HepG2 (cell line): ENCODE results near the gene MLANA. TPM values are rescaled to one million over a fixed set of nuclear protein-coding genes. Genes with fewer than 3 reads are reported as not detected.

Source experiments
- ATAC-seq: fragments of 200-7000 bp; cut with Tn5 transposase; 3 replicates; pipeline ENCODE4 v1.9.1; 2020; ENCODE audit warnings: mild to moderate bottlenecking, moderate library complexity
- BruUV-seq: library from RNA; stranded (reverse); fragments of 400-500 nt; replicated peaks from 2 replicates; lab custom pipeline; 2021; lab: Mats Ljungman, UMichigan
- CTCF ChIA-PET: fragments of 300-600 bp; formaldehyde crosslinking; extraction: SDS; loops from one replicate; lab custom pipeline; 2021; ENCODE audit warnings: low total read pairs, inconsistent platforms, low intra/inter-chr PET ratio; lab: Yijun Ruan, JAX
- POLR2A ChIA-PET: fragments of 350-600 bp; sonication (Branson Sonifier 250); formaldehyde crosslinking; loops from one replicate; lab custom pipeline; 2020; ENCODE audit warnings: antibody characterized with exemption, inconsistent platforms; lab: Yijun Ruan, JAX
- DNase-seq: peaks from one replicate; pipeline ENCODE4 v3.0.0-alpha.2; 2015; ENCODE audit warnings: low spot score
- FAIRE-seq: peaks from 3 replicates; lab custom pipeline; 2011; peaks lifted over from hg19 to GRCh38; lab: Jason Lieb, UNC
- H2AFZ ChIP-seq: one replicate; pipeline ENCODE4 v1.6.1; 2011; ENCODE audit warnings: low read length, inconsistent platforms
- H3K27ac ChIP-seq: fragments of 300-600 bp; 3 replicates; pipeline ENCODE4 v1.8.0; 2011; ENCODE audit warnings: mixed run types, mild to moderate bottlenecking, mixed read lengths, low read length, inconsistent platforms; ENCODE audit not compliant: insufficient read depth; ENCODE audit errors: extremely low read length
- H3K27me3 ChIP-seq, 2 experiments: fragments of 200-600 bp in 1 of 2; 2 replicates in 1 of 2; 3 replicates in 1 of 2; pipeline versions ENCODE4 v1.6.0 to v1.8.0; 2011; ENCODE audit warnings: low read length in 2 of 2, mild to moderate bottlenecking in 2 of 2, moderate library complexity in 2 of 2, inconsistent platforms in 1 of 2; ENCODE audit not compliant: insufficient read depth in 2 of 2, control insufficient read depth in 1 of 2
- H3K36me3 ChIP-seq, 2 experiments: fragments of 200-600 bp in 1 of 2; replicated peaks in 1 of 2; 2 replicates in 1 of 2; 3 replicates in 1 of 2; pipeline versions ENCODE4 v1.5.1 to v1.8.0; 2011; ENCODE audit warnings: low read length in 2 of 2, inconsistent platforms in 1 of 2; ENCODE audit not compliant: insufficient read depth in 2 of 2, control insufficient read depth in 1 of 2
- H3K4me1 ChIP-seq: 2 replicates; pipeline ENCODE4 v1.5.1; 2012; ENCODE audit warnings: low read length, inconsistent platforms; ENCODE audit not compliant: insufficient read depth
- H3K4me2 ChIP-seq: 2 replicates; pipeline ENCODE4 v1.6.0; 2011; ENCODE audit warnings: low read depth, low read length, inconsistent platforms
- H3K4me3 ChIP-seq, 3 experiments: fragments of 200-600 bp in 1 of 3; sonication (generic), shearing (Covaris generic) in 1 of 3; replicated peaks in 1 of 3; 2 replicates each; pipeline ENCODE4 v1.5.1; 2011 to 2016; ENCODE audit warnings: low read length in 3 of 3, inconsistent platforms in 2 of 3, low read depth in 2 of 3, mild to moderate bottlenecking in 2 of 3, control low read depth in 1 of 3, mixed read lengths in 1 of 3; ENCODE audit not compliant: insufficient read depth in 1 of 3
- H3K79me2 ChIP-seq: one replicate; pipeline ENCODE4 v1.6.1; 2011; ENCODE audit warnings: low read length, inconsistent platforms; ENCODE audit not compliant: insufficient read depth
- H3K9ac ChIP-seq: 2 replicates; pipeline ENCODE4 v1.6.0; 2011; ENCODE audit warnings: mild to moderate bottlenecking, low read depth, low read length, inconsistent platforms; ENCODE audit not compliant: insufficient read depth
- H3K9me3 ChIP-seq: 2 replicates; pipeline ENCODE4 v1.5.1; 2012; ENCODE audit warnings: mild to moderate bottlenecking, low read length
- H4K20me1 ChIP-seq: 2 replicates; pipeline ENCODE4 v1.6.0; 2011; ENCODE audit warnings: inconsistent platforms, mild to moderate bottlenecking, low read length, moderate library complexity; ENCODE audit not compliant: insufficient read depth
- AGO1 ChIP-seq: fragments of 200-400 bp; formaldehyde crosslinking; IDR thresholded peaks from 2 replicates; pipeline ENCODE4 v1.6.1; 2017; ENCODE audit warnings: mild to moderate bottlenecking, low read depth, low read length, moderate library complexity; ENCODE audit not compliant: poor library complexity, severe bottlenecking
- EED ChIP-seq: sonication (generic); formaldehyde crosslinking; IDR thresholded peaks from 2 replicates; pipeline ENCODE4 v1.5.0; 2020; ENCODE audit warnings: mild to moderate bottlenecking, missing genetic modification reagents
- GPBP1L1 ChIP-seq: sonication (generic); formaldehyde crosslinking; IDR thresholded peaks from 2 replicates; pipeline ENCODE4 v1.5.0; 2020; ENCODE audit warnings: mild to moderate bottlenecking, missing genetic modification reagents
- PAF1 ChIP-seq: IDR thresholded peaks from 2 replicates; pipeline ENCODE4 v1.6.1; 2016; ENCODE audit warnings: missing genetic modification reagents, missing compliant biosample characterization
- RFX3 ChIP-seq: IDR thresholded peaks from 2 replicates; pipeline ENCODE4 v1.6.1; 2016; ENCODE audit warnings: missing biosample characterization, missing genetic modification reagents
- SNRNP70 ChIP-seq: fragments of 200-400 bp; formaldehyde crosslinking; IDR thresholded peaks from 2 replicates; pipeline ENCODE4 v1.6.1; 2017; ENCODE audit warnings: mild to moderate bottlenecking, low read depth, low read length, moderate library complexity
- TMF1 ChIP-seq: sonication (generic); formaldehyde crosslinking; IDR thresholded peaks from 2 replicates; pipeline ENCODE4 v1.8.1; 2022; ENCODE audit warnings: low read depth, missing genetic modification reagents
- ZNF10 ChIP-seq: sonication (generic); formaldehyde crosslinking; IDR thresholded peaks from 2 replicates; pipeline ENCODE4 v1.4.0; 2020; ENCODE audit warnings: mild to moderate bottlenecking, low read depth, missing genetic modification reagents, borderline replicate concordance
- ZNF124 ChIP-seq: sonication (generic); formaldehyde crosslinking; IDR thresholded peaks from 2 replicates; pipeline ENCODE4 v1.4.0; 2020; ENCODE audit warnings: missing genetic modification reagents
- ZNF20 ChIP-seq: sonication (generic); formaldehyde crosslinking; IDR thresholded peaks from 2 replicates; pipeline ENCODE4 v1.4.0; 2020; ENCODE audit warnings: mild to moderate bottlenecking, moderate library complexity, missing genetic modification reagents
- ZNF276 ChIP-seq: sonication (generic); formaldehyde crosslinking; IDR thresholded peaks from 2 replicates; pipeline ENCODE4 v1.4.0; 2020; ENCODE audit warnings: mild to moderate bottlenecking, low read depth, missing genetic modification reagents
- ZNF362 ChIP-seq: sonication (generic); formaldehyde crosslinking; IDR thresholded peaks from 2 replicates; pipeline ENCODE4 v1.4.0; 2020; ENCODE audit warnings: missing genetic modification reagents, mild to moderate bottlenecking, borderline replicate concordance
- ZNF577 ChIP-seq: sonication (generic); formaldehyde crosslinking; IDR thresholded peaks from 2 replicates; pipeline ENCODE4 v1.4.0; 2020; ENCODE audit warnings: mild to moderate bottlenecking, low read depth, missing genetic modification reagents, borderline replicate concordance
- ZNF703 ChIP-seq: sonication (generic); formaldehyde crosslinking; IDR thresholded peaks from 2 replicates; pipeline ENCODE4 v1.5.1; 2020; ENCODE audit warnings: missing genetic modification reagents, mild to moderate bottlenecking, moderate library complexity, borderline replicate concordance
- ZNF740 ChIP-seq: sonication (generic); formaldehyde crosslinking; IDR thresholded peaks from 2 replicates; pipeline ENCODE4 v1.4.0; 2020; ENCODE audit warnings: missing genetic modification reagents
- WGBS: methylation state at CpG from one replicate; pipeline ENCODE4 v1.1.6; 2017; ENCODE audit warnings: low lambda C conversion rate; 5-methylcytosine and 5-hydroxymethylcytosine counted together
- in situ Hi-C: cut with HindIII; loops from 2 replicates; pipeline ENCODE4 v1.10.0; 2017; ENCODE audit warnings: low pct_unique_long_range_greater_than_20kb; ENCODE audit not compliant: extremely low pct_ligation_motif_present
- intact Hi-C: fragments of 100-400 bp; cut with micrococcal nuclease; formaldehyde crosslinking; loops from one replicate; pipeline ENCODE4 v1.10.0; 2022; ENCODE audit not compliant: unreplicated experiment
- polyA plus RNA-seq, 8 experiments: library from polyadenylated mRNA; depleted of rRNA in 3 of 8; stranded (reverse) in 7 of 8; unstranded in 1 of 8; fragments of >200 nt; fragmentation: Illumina TruSeq in 4 of 8; extraction: Trizol in 4 of 8; gene quantifications; 2 replicates each; pipeline versions ENCODE4 v1.2.1 to v1.2.3, GENCODE V29; 2011 to 2016; ENCODE audit warnings: low read depth in 4 of 8, missing spikeins in 1 of 8, mixed read lengths in 1 of 8; ENCODE audit not compliant: insufficient read depth in 1 of 8
- total RNA-seq, 5 experiments: library from RNA; depleted of rRNA; stranded (reverse); fragments of >200 nt; fragmentation: Illumina TruSeq; extraction: Trizol; gene quantifications; 2 replicates each; pipeline ENCODE4 v1.2.3, GENCODE V29; 2016; ENCODE audit warnings: low read depth in 1 of 5

MLANA gene
- total and polyA plus RNA-seq, 2 of the 13 experiments (the other 11 are each of a cell fraction or from before 2014, with no cell fraction given) = 0.11 to 0.18 TPM

GRCh38 chr9:5917273-5917672, 26.6 kb downstream of the MLANA start:
- Histone ChIP-seq H2AFZ (no peak overlapping the region), H3K27me3 (no peaks in the 10 kb centered on the region), H3K4me1 (no peaks in the 10 kb centered on the region), H3K4me3 (no peak overlapping the region), H3K36me3 (peaks cover 1 to 11% of the 10 kb centered on the region in 2 experiments; a peak in 2 of 5 replicates), H3K79me2 (no peaks in the 10 kb centered on the region), H3K9ac (no peak overlapping the region), H3K9me3 (no peaks in the 10 kb centered on the region), H3K27ac (no peak overlapping the region), H3K4me2 (no peak overlapping the region), H4K20me1 (no peaks in the 10 kb centered on the region)
- no TSS peak for BruUV-seq
- 93% methylated on average over 4 of the region's 4 CpGs for WGBS
- ATAC-seq = no peak
- TF ChIP-seq ZNF20 (CRISPR knock-in tag) = no peak
- no peak for DNase-seq
- FAIRE-seq = no peak
- intact Hi-C loops (no loop called here), in situ Hi-C loops (no loop called here)
- ChIA-PET CTCF (no interaction called here), POLR2A (no interaction called here)

GRCh38 chr9:5917888-5918287, 27.2 kb downstream of the MLANA start:
- Histone ChIP-seq H3K36me3 (peaks cover 3 to 16% of the 10 kb centered on the region in 2 experiments; a peak in 2 of 5 replicates), H3K4me1 (no peaks in the 10 kb centered on the region), H3K9ac (no peak overlapping the region), H3K4me3 (no peak overlapping the region), H3K79me2 (no peaks in the 10 kb centered on the region), H3K27ac (no peak overlapping the region), H2AFZ (no peak overlapping the region), H4K20me1 (no peaks in the 10 kb centered on the region), H3K9me3 (no peaks in the 10 kb centered on the region), H3K4me2 (no peak overlapping the region), H3K27me3 (no peaks in the 10 kb centered on the region)
- in situ Hi-C loops (no loop called here), intact Hi-C loops (no loop called here)
- BruUV-seq = no TSS peak
- FAIRE-seq = no peak
- no peak for DNase-seq
- ChIA-PET POLR2A (no interaction called here), CTCF (no interaction called here)
- WGBS = 65% methylated on average over 3 of the region's 3 CpGs
- no peak for ATAC-seq
- TF ChIP-seq SNRNP70 (no peak), ZNF124 (no peak), PAF1 (CRISPR knock-in tag) (no peak), GPBP1L1 (CRISPR knock-in tag) (no peak), RFX3 (CRISPR knock-in tag) (no peak), ZNF10 (no peak), TMF1 (no peak), AGO1 (no peak), ZNF276 (CRISPR knock-in tag) (no peak), ZNF703 (CRISPR knock-in tag) (no peak), ZNF577 (CRISPR knock-in tag) (no peak), EED (CRISPR knock-in tag) (no peak), ZNF740 (CRISPR knock-in tag) (no peak), ZNF362 (CRISPR knock-in tag) (no peak)
